ENCODE data around the gene ADISSP. TPM values are rescaled to one million over a fixed set of nuclear protein-coding genes. Genes with fewer than 3 reads are reported as not detected.

Gene ADISSP
- total RNA-seq, 4 donors from 2014 or later, result 11.6 to 17.0 (median 16.3) TPM

DNA sequence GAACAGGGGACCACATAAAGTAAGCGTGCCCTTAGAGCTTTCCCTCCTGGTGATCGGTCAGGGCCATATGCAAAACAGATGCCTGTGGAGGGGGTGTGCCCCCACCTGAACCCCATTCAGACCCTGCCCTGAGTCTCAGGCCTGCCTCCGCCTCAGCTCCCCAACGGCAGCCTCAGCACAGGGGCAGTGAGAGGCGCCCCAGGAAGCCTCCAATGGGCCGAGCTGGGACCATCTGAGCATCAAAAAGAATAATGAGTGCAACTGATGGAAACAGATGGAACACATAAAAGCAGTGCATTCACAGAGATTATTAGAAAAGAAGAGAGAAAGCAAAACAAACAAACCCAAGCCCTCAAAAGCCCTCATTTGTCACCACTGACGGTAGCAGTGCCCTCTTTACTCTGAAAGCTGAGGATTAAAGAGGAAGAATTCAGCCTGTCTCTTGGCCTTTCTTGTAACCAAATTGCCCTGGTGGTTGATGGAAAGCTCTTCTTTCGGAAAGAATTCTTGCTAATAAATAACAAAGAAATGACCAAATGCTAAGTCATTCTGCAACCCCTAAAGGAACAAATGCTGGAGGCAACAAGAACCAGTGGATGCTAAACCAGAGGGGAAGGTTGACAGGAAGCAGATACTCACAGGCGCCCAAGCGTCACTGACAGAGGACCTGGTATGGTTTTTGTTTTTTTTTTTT lies 6.8 kb downstream of the ADISSP start:
- no peaks in the 10 kb centered on the region for H3K9me3 ChIP-seq
- no peak overlapping the region for H3K4me3 ChIP-seq (replicated peaks in 1 of 3)
- whole genome bisulfite sequencing, 2 donors, result 79 to 82% methylated on average over 10 of the region's 10 CpGs
- H3K27ac ChIP-seq, result no peak overlapping the region
- H3K36me3 ChIP-seq, result no peaks in the 10 kb centered on the region
- intact Hi-C loops (cut with DNase I), result no loop called here
- TF ChIP-seq, protein P1, sequence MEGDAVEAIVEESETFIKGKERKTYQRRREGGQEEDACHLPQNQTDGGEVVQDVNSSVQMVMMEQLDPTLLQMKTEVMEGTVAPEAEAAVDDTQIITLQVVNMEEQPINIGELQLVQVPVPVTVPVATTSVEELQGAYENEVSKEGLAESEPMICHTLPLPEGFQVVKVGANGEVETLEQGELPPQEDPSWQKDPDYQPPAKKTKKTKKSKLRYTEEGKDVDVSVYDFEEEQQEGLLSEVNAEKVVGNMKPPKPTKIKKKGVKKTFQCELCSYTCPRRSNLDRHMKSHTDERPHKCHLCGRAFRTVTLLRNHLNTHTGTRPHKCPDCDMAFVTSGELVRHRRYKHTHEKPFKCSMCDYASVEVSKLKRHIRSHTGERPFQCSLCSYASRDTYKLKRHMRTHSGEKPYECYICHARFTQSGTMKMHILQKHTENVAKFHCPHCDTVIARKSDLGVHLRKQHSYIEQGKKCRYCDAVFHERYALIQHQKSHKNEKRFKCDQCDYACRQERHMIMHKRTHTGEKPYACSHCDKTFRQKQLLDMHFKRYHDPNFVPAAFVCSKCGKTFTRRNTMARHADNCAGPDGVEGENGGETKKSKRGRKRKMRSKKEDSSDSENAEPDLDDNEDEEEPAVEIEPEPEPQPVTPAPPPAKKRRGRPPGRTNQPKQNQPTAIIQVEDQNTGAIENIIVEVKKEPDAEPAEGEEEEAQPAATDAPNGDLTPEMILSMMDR (IDR thresholded peaks at IDR 0.05), result no peak
- no peaks in the 10 kb centered on the region for H3K4me1 ChIP-seq
- H3K27me3 ChIP-seq, result no peaks in the 10 kb centered on the region
- DNase-seq, result no peak

DNA sequence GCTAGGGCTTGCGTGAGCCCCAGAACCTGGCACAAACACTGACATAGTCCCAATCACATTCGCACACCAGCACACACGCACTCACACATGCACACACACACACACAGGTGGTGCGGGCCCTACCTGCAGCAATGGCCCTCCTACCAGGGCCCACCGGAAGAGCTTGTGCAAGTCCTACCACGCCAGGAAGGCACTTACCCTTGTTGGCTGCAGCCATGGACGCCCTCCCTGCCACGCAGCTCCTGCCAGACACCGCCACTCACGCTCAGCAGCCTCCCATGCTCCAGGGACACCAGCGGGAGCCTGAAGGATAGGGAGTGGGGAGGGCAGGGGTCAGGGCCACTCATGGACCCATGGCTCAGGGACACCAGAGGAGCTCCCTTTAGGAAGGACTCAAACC lies 7.7 kb downstream of the ADISSP start:
- no peaks in the 10 kb centered on the region for H3K4me1 ChIP-seq
- TF ChIP-seq POLR2A (IDR thresholded peaks at IDR 0.05), result no peak
- TF ChIP-seq, protein P1 (IDR thresholded peaks at IDR 0.05), result no peak
- intact Hi-C loops (cut with DNase I), result no loop called here
- no peak overlapping the region for H3K27ac ChIP-seq
- H3K9me3 ChIP-seq, result no peaks in the 10 kb centered on the region
- WGBS, 2 donors, result 86 to 92% methylated on average over 6 to 11 of the region's 11 CpGs
- no peak overlapping the region for H3K4me3 ChIP-seq (replicated peaks in 1 of 3)
- no peak for DNase-seq
- H3K27me3 ChIP-seq, result no peaks in the 10 kb centered on the region
- no peaks in the 10 kb centered on the region for H3K36me3 ChIP-seq

DNA sequence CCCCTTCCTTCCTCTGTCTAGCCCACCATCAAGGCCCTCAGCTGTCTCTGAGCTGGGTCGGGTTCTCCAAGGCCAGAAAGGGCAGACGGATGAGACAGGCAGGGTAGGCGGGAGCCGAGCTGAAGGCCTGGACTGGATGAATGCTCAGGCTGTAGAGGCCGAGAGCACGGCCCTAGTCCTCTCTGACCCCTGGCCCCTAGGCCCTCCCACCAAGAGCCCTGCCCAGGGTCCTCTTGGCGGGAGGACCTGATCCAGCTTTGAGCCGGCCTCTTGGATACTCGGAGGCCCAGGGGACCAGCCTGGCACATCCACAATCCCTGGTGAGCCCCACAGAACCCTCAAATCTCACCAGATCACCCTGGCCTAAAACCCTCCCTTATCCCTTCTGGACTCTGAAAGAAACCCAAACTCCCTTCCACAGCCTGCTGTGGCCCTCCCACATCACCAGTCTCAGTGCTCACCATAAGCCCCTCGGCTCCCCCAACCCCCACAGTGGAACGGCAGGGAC lies 8.2 kb downstream of the ADISSP start:
- Histone ChIP-seq H3K4me1 (no peaks in the 10 kb centered on the region), H3K36me3 (no peaks in the 10 kb centered on the region), H3K4me3 (replicated peaks in 1 of 3) (no peak overlapping the region), H3K27ac (no peak overlapping the region), H3K27me3 (no peaks in the 10 kb centered on the region), H3K9me3 (no peaks in the 10 kb centered on the region)
- WGBS, 2 donors, result 89 to 92% methylated on average over 9 to 10 of the region's 11 CpGs
- DNase-seq, result no peak
- intact Hi-C loops (cut with DNase I), result no loop called here
- no peak for TF ChIP-seq POLR2A (IDR thresholded peaks at IDR 0.05)

DNA sequence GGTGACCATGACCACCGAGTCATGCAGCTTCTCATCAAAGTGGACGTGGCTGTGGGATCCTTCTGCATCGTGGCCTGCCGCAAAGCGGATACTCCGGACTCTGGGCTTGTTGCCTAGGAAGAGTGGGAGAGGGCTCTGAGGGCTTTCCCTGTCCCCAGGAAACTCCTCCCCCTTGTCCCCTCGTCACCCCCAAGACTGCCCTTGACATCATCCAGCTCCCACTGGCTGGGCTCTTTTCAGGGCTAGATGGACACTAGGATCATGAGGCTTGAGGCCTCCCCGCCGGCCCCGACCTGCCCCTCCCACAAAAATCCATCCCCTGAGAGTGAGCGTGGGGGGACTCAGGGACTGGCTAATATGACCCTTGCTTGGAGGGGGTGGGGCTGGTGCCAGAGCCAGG lies 9.0 kb downstream of the ADISSP start:
- Histone ChIP-seq H3K4me1 (no peaks in the 10 kb centered on the region), H3K27ac (no peak overlapping the region), H3K9me3 (no peaks in the 10 kb centered on the region), H3K27me3 (no peaks in the 10 kb centered on the region), H3K36me3 (no peaks in the 10 kb centered on the region), H3K4me3 (replicated peaks in 1 of 3) (no peak overlapping the region)
- intact Hi-C loops (cut with DNase I), result no loop called here
- TF ChIP-seq, protein P1 (IDR thresholded peaks at IDR 0.05), result no peak
- no peak for TF ChIP-seq POLR2A (IDR thresholded peaks at IDR 0.05)
- DNase-seq, result no peak
- 70 to 76% methylated on average over 5 to 11 of the region's 11 CpGs for WGBS, 2 donors

DNA sequence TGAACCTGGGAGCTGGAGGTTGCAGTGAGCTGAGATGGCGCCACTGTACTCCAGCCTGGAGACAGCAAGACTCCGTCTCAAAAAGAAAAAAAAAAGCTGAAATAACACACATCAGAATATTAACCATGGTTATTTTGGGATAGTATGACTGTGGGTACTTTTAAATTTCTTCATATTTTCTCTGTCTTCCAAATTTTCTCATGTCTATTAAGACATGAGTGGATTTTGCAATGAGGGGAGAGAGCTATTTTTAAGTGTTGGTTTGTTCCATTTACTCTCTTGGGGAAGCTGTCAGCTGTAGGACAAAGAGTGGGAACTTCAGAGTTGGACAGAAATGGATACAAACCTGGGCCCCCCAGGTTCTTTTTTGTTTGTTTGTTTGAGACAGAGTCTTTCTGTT lies 10.3 kb downstream of the ADISSP start:
- TF ChIP-seq POLR2A (IDR thresholded peaks at IDR 0.05), result no peak
- Histone ChIP-seq H3K36me3 (no peaks in the 10 kb centered on the region), H3K9me3 (no peaks in the 10 kb centered on the region), H3K4me3 (replicated peaks in 1 of 3) (no peak overlapping the region), H3K4me1 (peaks cover 0 to under 1% of the 10 kb centered on the region in 2 donors), H3K27me3 (no peaks in the 10 kb centered on the region), H3K27ac (no peak overlapping the region)
- WGBS, 2 donors, result 90 to 92% methylated on average over 2 of the region's 2 CpGs
- intact Hi-C loops (cut with DNase I), result no loop called here
- no peak for DNase-seq

DNA sequence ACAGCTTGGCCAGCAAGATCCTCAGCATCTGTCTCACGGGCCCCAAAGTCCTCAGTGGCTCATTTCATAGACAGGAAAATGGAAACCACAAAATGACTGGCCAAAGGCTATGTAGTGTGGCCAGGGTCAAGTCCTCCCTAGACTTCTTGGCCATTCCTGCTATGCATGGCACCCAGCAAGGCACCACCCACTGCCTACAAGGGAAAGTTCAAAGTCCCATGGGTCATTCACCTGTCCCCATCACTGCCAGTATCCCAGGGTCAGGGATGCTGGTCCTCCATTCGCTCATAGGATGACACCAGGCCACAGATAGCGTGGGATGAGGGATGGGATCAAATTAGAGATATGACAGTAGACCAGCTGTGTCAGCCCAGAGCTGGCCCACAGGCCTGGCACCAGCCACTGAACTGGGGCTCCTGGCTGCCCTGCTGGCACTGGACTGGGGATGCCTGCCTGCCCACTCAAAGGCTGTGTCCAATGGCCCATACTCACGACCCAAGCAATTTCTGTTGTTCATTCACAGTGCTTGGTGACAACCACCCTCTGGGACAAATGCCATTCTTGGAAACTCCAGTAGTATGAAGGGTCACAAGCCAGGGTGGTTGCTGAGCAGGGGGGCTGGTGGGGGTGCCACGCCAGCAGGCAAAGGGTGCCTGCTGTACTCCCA lies 11.6 kb downstream of the ADISSP start:
- H3K36me3 ChIP-seq, result no peaks in the 10 kb centered on the region
- no peak for TF ChIP-seq POLR2A (IDR thresholded peaks at IDR 0.05)
- TF ChIP-seq, protein P1 (IDR thresholded peaks at IDR 0.05), result no peak
- H3K27me3 ChIP-seq, result no peaks in the 10 kb centered on the region
- H3K9me3 ChIP-seq, result no peaks in the 10 kb centered on the region
- H3K4me1 ChIP-seq, result peaks cover 0 to 10% of the 10 kb centered on the region in 2 donors
- intact Hi-C loops (cut with DNase I), result no loop called here
- DNase-seq, result no peak
- 86 to 96% methylated on average over 3 to 4 of the region's 5 CpGs for WGBS, 2 donors
- no peak overlapping the region for H3K4me3 ChIP-seq (replicated peaks in 1 of 3)
- no peak overlapping the region for H3K27ac ChIP-seq

Data from thyroid gland (tissue), 4 donors.